ENCODE results near the gene FBXO24.
A peak's percentile ranks its signal among the peaks of the same experiment; 100 is the strongest.

The FBXO24 gene

DNA sequence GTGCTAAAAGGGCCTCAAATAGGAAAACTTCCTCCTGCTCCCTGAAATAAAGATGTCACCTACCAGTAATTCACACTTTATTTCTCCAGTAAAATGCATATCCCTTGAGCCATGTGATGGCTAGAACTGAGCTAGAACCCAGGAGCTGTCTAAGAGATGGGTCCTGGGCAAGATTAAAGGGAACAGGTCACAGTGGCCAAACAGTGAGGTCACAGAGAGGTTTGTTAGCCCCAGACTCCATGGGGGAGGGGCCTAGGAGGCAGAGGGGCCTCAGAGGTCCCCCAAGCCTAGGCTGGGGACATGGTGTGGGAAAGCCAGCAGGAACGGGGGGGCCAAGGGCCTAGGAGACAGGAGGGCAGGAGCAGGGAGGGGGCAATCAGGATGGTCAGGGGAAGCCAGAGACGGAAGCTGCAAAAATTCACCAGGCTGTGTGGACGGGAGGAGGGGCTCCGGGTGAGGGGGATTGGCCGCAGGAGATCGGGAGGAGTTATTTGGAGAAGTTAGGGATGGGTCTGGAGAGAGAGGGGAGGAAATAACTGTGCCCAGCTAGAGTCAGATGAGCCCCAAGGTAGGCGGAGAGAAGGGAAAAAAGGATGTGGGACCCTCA is 3.3 kb downstream of the FBXO24 start:
- DNase-seq (ENCODE audit: low read depth, low spot score), result no peak

DNA sequence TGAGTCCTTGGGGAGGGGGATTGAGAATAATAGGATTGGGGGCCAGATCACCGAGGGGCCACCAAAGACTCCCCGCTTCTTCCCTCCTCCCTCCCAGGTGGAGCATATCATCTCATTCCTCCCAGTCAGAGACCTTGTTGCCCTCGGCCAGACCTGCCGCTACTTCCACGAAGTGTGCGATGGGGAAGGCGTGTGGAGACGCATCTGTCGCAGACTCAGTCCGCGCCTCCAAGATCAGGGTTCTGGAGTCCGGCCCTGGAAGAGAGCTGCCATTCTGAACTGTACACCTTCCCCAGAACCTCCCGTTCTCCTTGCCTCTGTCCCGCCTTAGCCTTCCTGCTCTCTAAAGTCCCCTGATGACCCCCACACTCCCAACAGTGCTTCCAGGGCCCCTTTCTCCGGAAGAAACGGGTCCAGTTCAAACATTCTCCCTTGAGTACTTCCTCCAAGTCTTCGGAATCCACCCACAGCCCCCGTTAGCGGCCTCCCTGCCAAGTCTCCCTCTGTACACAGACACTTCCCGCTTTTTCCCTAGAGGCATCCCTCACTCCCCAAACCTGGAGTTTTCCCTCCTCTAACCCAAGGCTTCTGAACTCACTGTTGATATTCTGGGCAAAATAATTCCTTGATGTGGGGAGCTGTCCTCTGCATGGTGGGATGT is 4.1 kb downstream of the FBXO24 start:
- no peak for DNase-seq (ENCODE audit: low read depth, low spot score)

DNA sequence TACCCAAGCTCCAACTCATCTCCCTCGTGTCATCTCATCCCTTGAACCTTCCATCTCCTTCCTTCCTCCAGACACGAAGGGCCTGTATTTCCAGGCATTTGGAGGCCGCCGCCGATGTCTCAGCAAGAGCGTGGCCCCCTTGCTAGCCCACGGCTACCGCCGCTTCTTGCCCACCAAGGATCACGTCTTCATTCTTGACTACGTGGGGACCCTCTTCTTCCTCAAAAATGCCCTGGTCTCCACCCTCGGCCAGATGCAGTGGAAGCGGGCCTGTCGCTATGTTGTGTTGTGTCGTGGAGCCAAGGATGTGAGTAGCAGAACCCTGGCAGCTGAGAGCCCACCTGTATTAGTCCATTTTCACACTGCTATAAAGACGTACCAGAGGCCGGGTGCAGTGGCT is 5.5 kb downstream of the FBXO24 start:
- no peak for DNase-seq (ENCODE audit: low read depth, low spot score)

DNA sequence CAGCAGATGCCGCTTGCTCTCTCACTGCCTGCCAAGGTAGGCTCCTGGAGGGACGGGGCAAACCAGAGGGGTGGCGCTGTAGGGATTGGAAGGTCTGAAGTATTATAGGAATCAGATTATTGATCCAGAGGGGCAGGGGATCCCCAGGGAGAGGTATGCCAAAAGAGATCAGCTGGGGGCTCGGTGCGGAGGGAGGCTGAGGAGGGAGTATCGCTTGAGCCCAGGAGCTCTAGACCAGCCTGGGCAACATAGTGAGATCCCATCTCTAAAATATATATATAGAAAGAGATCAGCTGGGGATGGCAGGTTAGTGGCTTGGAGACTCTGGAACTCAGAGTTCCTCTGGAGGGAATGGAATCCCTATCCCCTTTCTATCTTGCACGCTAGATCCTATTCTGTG is 9.1 kb downstream of the FBXO24 start:
- no peak for DNase-seq (ENCODE audit: low read depth, low spot score)

DNA sequence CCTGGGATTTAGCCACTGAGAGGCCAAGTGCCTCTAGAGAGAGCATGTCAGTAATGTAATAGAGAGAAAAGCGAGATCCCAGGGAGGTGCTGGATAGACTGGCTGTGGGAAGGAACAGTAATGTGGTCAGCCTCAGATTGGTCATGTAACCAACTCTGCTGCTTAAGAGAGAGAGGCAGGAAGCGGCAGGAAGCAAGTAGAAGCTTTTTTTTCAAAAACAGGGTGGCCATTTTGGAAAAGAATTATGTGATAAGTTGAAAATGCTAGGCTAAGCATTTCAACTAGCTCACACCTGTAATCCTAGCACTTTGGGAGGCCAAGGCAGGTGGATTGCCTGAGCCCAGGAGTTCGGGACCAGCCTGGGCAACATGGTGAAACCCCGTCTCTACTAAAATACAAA is 12.3 kb downstream of the FBXO24 start:
- no peak for DNase-seq (ENCODE audit: low read depth, low spot score)

DNA sequence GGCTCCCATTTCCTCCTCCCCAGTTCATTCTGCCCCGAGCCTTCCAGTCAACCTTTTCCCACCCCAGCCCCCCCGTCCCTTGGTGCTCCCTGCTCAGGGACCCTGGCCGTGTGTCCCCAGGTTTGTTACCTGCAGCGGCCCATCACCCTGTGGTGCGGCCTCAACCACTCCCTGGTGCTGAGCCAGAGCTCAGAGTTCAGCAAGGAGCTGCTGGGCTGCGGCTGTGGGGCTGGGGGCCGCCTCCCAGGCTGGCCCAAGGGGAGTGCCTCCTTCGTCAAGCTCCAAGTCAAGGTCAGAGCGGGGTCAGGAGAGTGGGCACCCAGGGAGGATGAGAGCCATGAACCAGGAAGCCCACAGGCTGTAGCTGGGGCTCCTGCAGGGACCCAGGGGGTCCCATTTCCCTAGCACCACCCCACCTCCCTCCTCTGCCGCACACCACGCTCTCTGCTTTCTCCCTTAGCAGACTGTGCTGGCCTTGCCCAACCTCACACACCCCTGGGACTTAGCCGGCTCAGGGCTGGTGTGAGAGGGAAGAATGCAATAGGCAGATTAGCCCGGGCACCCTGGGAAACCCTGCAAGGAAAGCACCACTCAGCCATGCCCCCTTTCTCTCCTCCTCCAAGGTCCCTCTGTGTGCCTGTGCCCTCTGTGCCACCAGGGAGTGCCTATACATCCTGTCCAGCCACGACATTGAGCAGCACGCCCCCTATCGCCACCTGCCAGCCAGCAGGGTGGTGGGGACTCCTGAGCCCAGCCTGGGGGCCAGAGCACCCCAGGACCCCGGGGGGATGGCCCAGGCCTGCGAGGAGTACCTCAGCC is 14.0 kb downstream of the FBXO24 start:
- DNase-seq (ENCODE audit: low read depth, low spot score), result no peak

DNA sequence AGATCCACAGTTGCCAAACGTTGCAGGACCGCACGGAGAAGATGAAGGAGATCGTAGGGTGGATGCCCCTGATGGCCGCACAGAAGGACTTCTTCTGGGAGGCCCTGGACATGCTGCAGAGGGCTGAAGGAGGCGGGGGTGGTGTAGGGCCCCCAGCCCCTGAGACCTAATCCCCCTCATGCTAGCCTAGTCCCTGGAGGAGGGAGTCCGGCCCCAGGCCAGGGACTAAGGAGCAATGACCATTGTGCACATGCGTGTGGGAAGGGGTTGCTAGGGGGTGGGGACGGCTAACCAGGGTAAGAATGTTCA is 14.6 kb downstream of the FBXO24 start:
- no peak for DNase-seq (ENCODE audit: low read depth, low spot score)

DNA sequence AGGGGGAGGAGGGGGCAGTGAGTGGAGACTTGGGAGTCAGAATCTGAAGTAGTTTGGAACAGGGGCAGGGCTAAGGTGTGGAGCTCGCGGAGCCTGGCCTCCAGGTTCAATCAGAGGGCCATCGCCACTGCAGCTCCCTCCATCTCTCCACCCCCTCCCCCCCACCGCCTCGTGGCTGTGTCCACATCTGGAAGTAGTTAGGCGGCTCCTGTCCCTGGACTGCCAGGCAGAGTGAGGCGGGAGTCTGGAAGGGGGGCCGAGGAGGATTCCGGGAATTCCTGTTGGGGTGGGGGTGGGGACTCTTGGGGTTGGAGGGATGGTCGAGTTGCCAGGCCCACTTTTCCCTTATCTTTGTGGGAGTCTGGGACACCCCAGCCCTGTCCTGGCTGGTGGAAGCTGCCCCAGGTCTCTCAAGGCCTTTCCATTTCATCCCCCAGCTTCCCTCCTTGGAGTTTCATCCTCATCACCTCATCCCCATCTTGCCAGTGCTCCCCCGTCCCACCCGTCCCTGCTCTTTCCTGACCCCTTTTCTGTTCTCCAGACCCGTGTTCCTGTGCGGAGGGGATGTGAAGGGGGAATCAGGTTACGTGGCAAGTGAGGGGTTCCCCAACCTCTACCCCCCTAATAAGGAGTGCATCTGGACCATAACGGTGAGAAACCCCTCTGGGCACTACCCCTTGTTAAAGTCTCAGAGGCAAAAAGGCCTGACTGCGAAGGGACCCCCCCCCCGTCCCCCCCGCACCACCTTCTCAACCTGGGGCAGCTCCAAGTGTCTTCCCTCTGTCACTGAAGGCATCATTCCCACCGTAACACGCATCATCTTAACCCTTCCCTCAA is 17.0 kb downstream of the FBXO24 start:
- DNase-seq (ENCODE audit: low read depth, low spot score), result no peak

DNA sequence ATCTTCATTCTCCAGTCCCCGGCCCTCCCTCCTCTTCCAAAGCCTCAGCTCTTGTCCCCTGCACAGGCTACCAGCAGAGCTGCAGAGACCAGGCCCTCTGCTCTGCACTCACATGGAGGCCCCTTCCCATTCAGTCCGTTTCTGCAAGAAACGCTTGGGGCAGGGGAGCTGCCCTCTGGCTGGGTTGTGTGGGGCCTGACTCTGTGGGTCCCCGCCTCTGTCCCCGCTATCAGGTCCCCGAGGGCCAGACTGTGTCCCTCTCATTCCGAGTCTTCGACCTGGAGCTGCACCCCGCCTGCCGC is 17.5 kb downstream of the FBXO24 start:
- no peak for DNase-seq (ENCODE audit: low read depth, low spot score)

DNA sequence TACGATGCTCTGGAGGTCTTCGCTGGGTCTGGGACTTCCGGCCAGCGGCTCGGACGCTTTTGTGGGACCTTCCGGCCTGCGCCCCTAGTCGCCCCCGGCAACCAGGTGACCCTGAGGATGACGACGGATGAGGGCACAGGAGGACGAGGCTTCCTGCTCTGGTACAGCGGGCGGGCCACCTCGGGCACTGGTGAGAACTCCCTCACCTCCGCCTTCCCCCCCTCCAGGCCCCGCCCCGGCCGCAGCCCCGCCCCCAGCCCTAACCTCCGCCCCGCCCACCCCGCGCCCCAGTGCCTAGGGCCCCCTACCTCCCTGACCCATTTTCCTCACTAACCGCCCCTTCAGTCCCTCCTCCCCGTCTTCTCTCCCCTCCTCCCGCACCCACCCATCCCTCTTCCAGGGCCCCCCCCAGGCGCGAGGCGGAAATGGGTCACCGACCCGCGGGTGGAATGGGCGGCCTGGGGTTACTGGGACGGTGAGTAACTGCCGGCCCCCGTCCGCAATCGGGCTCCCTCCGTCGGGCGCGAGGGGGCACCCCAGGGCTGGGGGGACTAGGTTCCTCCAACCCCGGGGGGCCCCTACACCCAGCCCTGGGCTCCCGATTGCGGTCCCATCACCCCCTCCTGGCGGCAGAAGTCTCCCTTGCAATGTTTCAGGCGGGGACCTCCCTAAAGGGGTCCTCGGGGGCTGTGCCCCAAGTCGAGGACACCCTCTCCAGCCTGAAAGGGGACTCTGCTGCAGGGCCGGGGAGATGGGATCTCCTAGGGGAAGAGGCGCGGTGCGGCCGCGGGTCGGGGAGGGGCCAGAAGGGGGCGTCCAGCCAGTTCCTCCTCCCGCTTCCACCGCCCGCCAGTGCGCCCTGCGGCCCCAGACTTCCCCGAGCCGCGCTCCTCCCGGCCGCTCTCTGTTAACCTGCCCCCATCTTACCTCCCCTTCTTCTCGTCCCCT is 18.2 kb downstream of the FBXO24 start:
- DNase-seq (ENCODE audit: low read depth, low spot score), result peak; percentile 32

DNA sequence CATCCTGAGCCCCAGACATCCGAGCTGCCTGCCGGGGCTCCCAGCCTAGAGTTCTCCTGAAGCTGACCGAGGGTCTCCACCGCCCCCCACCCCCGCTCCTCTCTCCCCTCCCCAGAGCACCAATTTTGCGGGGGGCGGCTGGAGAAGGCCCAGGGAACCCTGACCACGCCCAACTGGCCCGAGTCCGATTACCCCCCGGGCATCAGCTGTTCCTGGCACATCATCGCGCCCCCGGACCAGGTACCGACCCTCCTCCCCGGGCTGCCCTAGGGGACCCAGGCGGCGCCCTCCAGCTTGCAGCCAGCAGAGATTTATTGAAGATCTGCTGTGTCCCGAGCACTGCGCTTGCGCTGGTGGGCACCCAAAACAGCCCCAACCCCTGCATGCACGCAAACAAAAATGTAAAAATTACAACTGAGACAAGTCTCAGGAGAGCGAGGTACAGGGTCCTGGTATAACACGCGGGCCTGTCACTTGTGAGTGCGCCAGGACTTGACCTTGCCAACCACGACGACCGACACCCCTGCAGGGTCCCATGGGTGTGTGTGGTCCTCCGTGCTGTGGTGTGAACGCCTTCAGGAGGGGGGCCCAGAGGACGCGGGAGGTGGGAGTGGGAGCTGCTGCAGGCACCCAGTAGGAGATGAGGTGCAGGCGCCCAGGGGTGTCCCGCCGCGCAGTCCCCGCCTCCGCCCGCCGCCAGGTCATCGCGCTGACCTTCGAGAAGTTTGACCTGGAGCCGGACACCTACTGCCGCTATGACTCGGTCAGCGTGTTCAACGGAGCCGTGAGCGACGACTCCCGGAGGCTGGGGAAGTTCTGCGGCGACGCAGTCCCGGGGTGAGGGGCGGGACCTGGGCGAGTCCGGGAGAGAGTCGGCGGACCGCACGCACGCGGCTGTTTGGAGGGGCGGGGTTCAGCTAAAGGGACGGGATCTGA is 19.1 kb downstream of the FBXO24 start:
- DNase-seq (ENCODE audit: low read depth, low spot score), result no peak

DNA sequence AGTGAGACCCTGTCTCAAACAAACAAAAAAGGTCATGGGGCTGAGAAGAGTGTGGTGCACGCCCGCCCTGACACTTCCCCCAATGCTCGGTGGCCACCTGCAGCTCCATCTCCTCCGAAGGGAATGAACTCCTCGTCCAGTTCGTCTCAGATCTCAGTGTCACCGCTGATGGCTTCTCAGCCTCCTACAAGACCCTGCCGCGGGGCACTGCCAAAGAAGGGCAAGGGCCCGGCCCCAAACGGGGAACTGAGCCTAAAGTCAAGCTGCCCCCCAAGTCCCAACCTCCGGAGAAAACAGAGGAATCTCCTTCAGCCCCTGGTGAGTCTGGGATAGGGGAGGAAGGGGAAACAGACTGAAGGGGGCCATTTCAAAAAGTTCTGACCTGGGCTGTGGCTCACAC is 20.2 kb downstream of the FBXO24 start:
- no peak for DNase-seq (ENCODE audit: low read depth, low spot score)

DNA sequence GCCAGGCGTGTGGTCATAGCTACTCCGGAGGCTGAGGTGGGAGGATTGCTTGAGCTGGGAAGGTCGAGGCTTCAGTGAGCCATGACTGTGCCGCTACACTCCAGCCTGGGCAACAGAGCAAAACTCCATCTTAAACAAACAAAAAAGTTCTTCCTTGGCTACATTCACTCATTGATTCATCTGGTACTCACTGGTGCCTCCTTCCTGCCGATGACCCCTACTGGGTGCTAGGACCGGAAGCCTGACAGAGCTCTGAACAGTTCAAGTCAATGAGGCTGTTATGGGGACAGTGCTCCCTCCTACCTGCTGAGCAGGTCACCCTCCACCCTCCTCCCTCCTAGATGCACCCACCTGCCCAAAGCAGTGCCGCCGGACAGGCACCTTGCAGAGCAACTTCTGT is 21.0 kb downstream of the FBXO24 start:
- no peak for DNase-seq (ENCODE audit: low read depth, low spot score)

DNA sequence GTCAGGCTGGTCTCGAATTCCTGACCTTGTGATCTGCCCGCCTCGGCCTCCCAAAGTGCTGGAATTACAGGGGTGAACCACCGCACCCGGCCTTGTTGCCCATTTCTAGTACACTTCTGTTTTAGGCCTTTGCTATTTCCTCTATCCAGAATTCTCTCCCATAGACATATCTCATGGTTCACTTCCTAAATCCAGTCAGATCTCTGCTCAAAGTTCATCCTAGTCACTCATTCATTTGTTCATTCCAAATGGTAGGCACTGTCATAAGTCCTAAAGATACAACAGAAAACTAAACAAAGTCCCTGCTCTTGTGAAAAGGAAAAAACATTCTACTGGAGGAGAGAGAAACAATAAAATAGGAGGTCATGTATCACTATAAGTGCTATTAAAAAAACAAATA is 23.8 kb downstream of the FBXO24 start:
- DNase-seq (ENCODE audit: low read depth, low spot score), result no peak

DNA sequence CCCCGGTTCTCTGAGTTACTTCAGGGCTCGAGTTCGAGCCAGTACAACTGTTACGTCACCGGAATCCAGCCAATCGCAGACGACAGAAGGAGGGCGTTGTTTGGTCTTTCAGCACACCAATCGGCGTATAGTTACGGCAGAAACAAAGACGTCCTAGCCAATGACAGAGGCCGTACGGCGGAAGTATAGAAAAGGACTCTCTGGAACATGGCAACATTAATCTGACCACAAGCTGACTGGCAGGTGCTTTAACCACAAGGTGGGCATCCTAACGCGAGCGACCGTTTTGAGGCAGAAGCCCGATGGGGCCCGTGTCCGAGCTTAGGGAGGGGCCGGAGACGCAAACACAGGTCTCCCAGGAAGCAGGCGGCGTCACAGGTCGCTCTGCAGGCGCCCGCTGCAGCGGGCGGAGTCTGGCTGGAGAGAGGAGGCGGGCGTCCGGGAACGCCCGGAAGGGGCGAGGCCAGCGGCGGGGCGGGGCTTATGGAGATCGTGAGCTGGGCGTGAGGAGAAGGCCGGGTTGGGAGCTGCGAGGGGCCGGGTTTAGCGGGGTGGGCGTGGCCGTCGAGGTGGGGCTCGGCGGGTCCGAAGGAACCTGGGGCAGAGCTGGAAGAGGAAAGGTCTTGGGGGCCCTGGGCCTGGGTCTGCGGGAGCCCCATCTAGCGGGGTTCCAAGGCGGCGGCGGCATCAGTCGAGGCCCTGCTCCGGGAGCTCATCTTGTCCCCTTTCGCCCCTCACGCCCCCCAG is 26.0 kb downstream of the FBXO24 start, which contains the start of gene MOSPD3:
Gene MOSPD3 (plus strand): TSS at position 558 of the 747 bp plus-strand sequence. CDS start 252 bp downstream, outside the sequence.
- DNase-seq (ENCODE audit: low read depth, low spot score), result peak; percentile 94

DNA sequence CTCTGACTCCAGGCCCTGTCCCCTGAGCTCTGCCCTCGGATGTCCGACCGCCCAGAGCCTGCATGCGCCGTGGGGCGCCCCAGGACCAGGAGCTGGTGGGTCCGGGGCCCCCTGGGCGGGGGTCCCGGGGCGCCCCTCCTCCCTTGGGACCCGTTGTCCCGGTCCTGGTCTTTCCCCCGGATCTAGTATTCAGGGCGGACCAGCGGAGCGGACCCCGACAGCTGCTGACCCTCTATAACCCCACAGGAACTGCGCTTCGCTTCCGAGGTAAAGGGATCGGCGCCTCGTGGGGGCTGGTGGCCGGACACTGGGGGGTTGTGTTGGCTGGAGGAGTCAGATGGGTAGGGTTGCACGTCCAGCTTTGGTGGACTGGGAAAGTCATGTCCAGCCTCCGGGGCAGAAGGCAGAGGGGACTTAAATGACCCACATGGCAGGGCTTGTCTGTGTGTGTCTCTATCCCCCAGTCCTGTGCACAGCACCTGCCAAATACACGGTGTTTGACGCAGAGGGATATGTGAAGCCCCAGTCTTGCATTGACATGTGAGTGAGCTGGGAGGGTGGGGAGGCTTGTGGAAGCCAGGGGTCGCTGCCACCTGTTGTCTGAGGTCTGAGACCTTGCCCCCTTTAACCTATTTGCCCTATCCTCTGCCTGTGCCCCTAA is 26.7 kb downstream of the FBXO24 start:
- DNase-seq (ENCODE audit: low read depth, low spot score), result no peak

DNA sequence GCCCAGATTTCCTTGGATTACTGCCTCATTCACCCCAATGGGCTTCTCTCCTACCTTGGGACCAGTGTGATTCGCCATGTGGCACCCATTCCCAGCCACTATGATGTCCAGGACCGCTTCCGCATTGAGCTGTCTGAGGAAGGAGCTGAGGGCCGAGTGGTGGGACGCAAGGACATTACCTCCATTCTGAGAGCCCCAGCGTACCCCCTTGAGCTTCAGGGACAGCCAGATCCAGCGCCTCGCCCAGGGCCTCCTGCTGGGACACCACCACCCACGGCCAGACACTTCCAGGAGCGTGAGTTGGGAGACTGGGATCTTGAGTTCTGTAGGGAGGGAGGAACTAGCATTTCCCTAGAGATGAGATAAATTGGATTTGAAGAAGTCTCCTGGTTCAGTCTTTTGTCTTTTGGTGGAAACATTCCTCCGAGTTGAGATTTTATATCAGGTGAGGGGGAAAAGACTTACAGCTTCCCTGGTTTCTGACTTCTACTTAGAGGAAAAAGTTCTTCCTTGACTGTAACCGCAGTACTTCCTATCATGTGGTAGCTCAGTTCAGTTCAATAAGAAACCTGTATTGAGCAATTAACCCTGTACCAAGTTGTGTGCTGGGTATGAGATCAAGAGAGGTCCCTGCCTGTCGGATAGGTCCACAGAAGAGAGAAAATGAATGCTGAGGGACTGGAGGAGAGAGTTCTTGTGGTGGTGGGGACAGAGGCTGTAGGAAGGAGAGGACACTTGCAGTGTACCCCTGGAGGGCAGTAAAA is 27.5 kb downstream of the FBXO24 start:
- no peak for DNase-seq (ENCODE audit: low read depth, low spot score)

DNA sequence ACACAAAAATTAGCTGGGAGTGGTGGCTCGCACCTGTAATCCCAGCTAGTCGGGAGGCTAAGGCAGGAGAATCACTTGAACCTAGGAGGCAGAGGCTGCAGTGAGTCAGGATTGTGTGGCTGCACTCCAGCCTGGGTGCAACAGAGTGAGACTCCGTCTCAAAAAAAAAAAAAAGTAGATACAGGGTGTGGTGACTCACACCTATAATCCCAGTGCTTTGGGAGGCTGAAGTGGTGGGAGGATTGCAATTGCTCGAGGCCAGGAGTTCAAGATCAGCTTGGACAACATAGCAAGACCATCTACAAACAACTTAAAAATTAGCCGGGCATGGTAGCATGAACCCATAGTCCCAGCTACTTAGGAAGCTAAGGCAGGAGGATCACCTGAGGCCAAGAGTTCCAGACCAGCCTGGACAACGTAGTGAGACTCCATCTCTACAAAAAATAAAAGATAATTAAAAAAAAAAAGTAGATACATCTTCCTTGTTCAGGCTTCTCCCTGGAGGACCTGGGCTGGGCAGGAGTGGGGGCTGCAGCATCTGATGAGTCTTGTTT is 28.3 kb downstream of the FBXO24 start:
- DNase-seq (ENCODE audit: low read depth, low spot score), result no peak
